SH-SY5Y (cell line): ENCODE measurements around the gene UMPS.

Source experiments
- GATA2 ChIP-seq: IDR thresholded peaks from 2 replicates; pipeline ENCODE4 v1.6.1; 2011; ENCODE audit warnings: mild to moderate bottlenecking, low read depth, low read length
- GATA3 ChIP-seq: IDR thresholded peaks from 2 replicates; pipeline ENCODE4 v1.6.1; 2011; ENCODE audit warnings: low read depth, mild to moderate bottlenecking, low read length, moderate library complexity

DNA sequence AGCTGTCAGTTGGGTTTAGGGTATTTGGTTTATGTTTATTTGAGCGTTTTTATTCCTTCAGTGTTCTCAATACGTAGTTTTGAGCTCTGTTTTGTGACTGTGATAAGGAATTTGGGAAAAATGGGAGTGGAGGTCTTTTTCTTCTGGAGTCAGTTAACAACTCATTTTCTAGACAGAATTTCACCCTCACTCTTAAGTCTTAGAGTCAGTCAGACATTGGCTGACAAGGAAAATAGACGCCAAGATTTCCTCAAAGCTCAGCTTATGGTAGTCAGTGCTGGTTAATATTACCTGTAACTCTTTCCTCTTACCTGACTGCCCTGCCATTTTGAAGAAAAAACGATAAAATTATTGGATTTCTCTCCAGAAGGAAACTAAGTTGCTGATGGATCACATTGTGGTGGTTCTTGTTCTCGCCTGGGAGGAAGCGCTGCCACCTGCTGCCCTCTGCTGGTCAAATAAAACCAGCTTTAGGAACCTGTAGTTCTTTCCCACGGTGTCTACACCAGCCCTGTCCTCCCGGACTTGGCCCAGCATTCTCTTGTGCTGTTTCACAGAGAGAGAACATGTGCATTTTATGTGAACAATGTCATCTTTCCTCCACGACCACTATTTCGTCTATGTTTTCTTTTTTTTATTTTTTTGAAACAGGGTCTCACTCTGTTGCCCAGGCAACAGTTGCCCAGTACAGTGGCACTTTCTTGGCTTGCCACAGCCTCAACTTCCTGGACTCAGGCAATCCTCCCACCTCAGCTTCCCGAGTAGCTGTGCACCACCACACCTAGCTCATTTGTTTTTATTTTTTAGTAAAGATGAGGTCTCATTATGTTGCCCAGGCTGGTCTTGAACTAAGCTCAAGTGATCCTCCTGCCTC, 41.4 kb upstream of the UMPS start:
- TF ChIP-seq GATA2: no peak
- TF ChIP-seq GATA3: no peak
